K562 (cell line): Measurements from ENCODE around the gene FAM187B. TPM values are rescaled to one million over a fixed set of nuclear protein-coding genes. Genes with fewer than 3 reads are reported as not detected.
A peak's percentile ranks its signal among the peaks of the same experiment; 100 is the strongest.

Source experiments
- ATAC-seq: fragments of 200-7000 bp; cut with Tn5 transposase; 3 replicates; pipeline ENCODE4 v1.9.1; 2020; ENCODE audit warnings: moderate library complexity
- BruUV-seq: library from RNA; stranded (reverse); fragments of 400-500 nt; replicated peaks from 2 replicates; lab custom pipeline; 2021; lab: Mats Ljungman, UMichigan
- CTCF ChIA-PET: fragments of 300-600 bp; formaldehyde crosslinking; extraction: SDS; loops from one replicate; lab custom pipeline; 2021; ENCODE audit warnings: low intra/inter-chr PET ratio; lab: Yijun Ruan, JAX
- POLR2A ChIA-PET: fragments of 300-600, 350-650 bp; sonication (Branson Sonifier 250); formaldehyde crosslinking; extraction: SDS; loops from one replicate; lab custom pipeline; 2021; ENCODE audit warnings: antibody characterized with exemption, inconsistent platforms; lab: Yijun Ruan, JAX
- DNase-seq, 4 experiments: peaks; one replicate each; pipeline versions ENCODE4 v3.0.0 to v3.0.0-alpha.2; 2011 to 2018; ENCODE audit warnings: low spot score in 3 of 4, mixed read lengths in 3 of 4; ENCODE audit errors: extremely low read depth in 1 of 4
- FAIRE-seq: peaks from 2 replicates; lab custom pipeline; 2011; peaks lifted over from hg19 to GRCh38; lab: Jason Lieb, UNC
- H2AFZ ChIP-seq: 2 replicates; pipeline ENCODE4 v1.6.0; 2011; ENCODE audit warnings: low read depth, low read length, control low read depth, inconsistent platforms
- H3K27ac ChIP-seq: fragments of 200-600 bp; 3 replicates; pipeline ENCODE4 v1.8.0; 2011; ENCODE audit warnings: low read depth, mild to moderate bottlenecking, control low read depth, inconsistent platforms, low read length, moderate library complexity, mixed read lengths; ENCODE audit errors: extremely low read depth
- H3K27me3 ChIP-seq, 2 experiments: fragments of 300-600 bp in 1 of 2; 2 replicates in 1 of 2; 3 replicates in 1 of 2; pipeline versions ENCODE4 v1.6.0 to v1.8.0; 2011; ENCODE audit warnings: inconsistent platforms in 2 of 2, low read length in 2 of 2, mild to moderate bottlenecking in 1 of 2, mixed read lengths in 1 of 2, moderate library complexity in 1 of 2; ENCODE audit not compliant: control insufficient read depth in 2 of 2, insufficient read depth in 2 of 2
- H3K36me3 ChIP-seq: fragments of 300-600 bp; 3 replicates; pipeline ENCODE4 v1.8.0; 2011; ENCODE audit warnings: mild to moderate bottlenecking, low read length, inconsistent platforms; ENCODE audit not compliant: control insufficient read depth, insufficient read depth
- H3K4me1 ChIP-seq, 2 experiments: fragments of 200-600 bp in 1 of 2; replicated peaks in 1 of 2; 2 replicates in 1 of 2; 3 replicates in 1 of 2; pipeline versions ENCODE4 v1.5.1 to v1.8.0; 2011; ENCODE audit warnings: inconsistent platforms in 2 of 2, low read length in 2 of 2, mild to moderate bottlenecking in 1 of 2, mixed read lengths in 1 of 2, moderate library complexity in 1 of 2; ENCODE audit not compliant: control insufficient read depth in 2 of 2, insufficient read depth in 2 of 2
- H3K4me2 ChIP-seq: 2 replicates; pipeline ENCODE4 v1.6.1; 2011; ENCODE audit warnings: low read length, control low read depth, inconsistent platforms, mixed read lengths; ENCODE audit not compliant: insufficient read depth
- H3K4me3 ChIP-seq: fragments of 200-600 bp; sonication (generic), shearing (Covaris generic); 2 replicates; pipeline ENCODE4 v1.5.1; 2016; ENCODE audit warnings: control low read depth, inconsistent platforms
- H3K79me2 ChIP-seq: fragments of 200-600 bp; 3 replicates; pipeline ENCODE4 v1.8.0; 2011; ENCODE audit warnings: low read length, inconsistent platforms; ENCODE audit not compliant: control insufficient read depth, insufficient read depth
- H3K9ac ChIP-seq, 2 experiments: 2 replicates each; pipeline versions ENCODE4 v1.6.0 to v1.6.1; 2011; ENCODE audit warnings: low read depth in 2 of 2, low read length in 2 of 2, control low read depth in 1 of 2, inconsistent platforms in 1 of 2, mild to moderate bottlenecking in 1 of 2, mixed read lengths in 1 of 2; ENCODE audit not compliant: insufficient read depth in 1 of 2
- H3K9me1 ChIP-seq: one replicate; pipeline ENCODE4 v1.6.0; 2011; ENCODE audit warnings: inconsistent platforms, mild to moderate bottlenecking, low read length, moderate library complexity; ENCODE audit not compliant: control insufficient read depth, insufficient read depth
- H3K9me3 ChIP-seq: replicated peaks from 2 replicates; pipeline ENCODE4 v1.5.1; 2011; ENCODE audit warnings: low read depth, low read length, inconsistent platforms; ENCODE audit not compliant: control insufficient read depth, insufficient read depth
- H4K20me1 ChIP-seq: replicated peaks from 2 replicates; pipeline ENCODE4 v1.6.1; 2011; ENCODE audit warnings: low read length, inconsistent platforms, mixed read lengths; ENCODE audit not compliant: control insufficient read depth, insufficient read depth
- CREB1 ChIP-seq, 2 experiments: sonication (generic) in 1 of 2; formaldehyde crosslinking in 1 of 2; IDR thresholded peaks; 2 replicates each; pipeline versions ENCODE4 v1.6.1 to v1.8.0; 2012 to 2022; ENCODE audit warnings: inconsistent platforms in 1 of 2, mild to moderate bottlenecking in 1 of 2, missing genetic modification reagents in 1 of 2, moderate library complexity in 1 of 2
- CTBP1 ChIP-seq: fragments of 450-650 bp; IDR thresholded peaks from 2 replicates; pipeline ENCODE4 v1.6.1; 2016; ENCODE audit warnings: borderline replicate concordance
- FOXP4 ChIP-seq: sonication (generic); formaldehyde crosslinking; IDR thresholded peaks from 2 replicates; pipeline ENCODE4 v1.8.0; 2022; ENCODE audit warnings: mild to moderate bottlenecking, missing genetic modification reagents, borderline replicate concordance
- ILF3 ChIP-seq: fragments of 450-650 bp; IDR thresholded peaks from 2 replicates; pipeline ENCODE4 v1.6.1; 2018; ENCODE audit warnings: antibody characterized with exemption, mild to moderate bottlenecking, moderate library complexity, borderline replicate concordance
- MLLT1 ChIP-seq, 2 experiments: fragments of 450-650 bp; IDR thresholded peaks; 2 replicates each; pipeline ENCODE4 v1.6.1; 2016
- MYC ChIP-seq, 2 experiments: fragments of 250-450 bp in 1 of 2; sonication (Bioruptor Pico) in 1 of 2; IDR thresholded peaks; 2 replicates each; pipeline versions ENCODE4 v1.5.1 to v1.6.1; 2012 to 2021; ENCODE audit warnings: low read depth in 2 of 2, borderline replicate concordance in 1 of 2, improper control_type of control experiment in 1 of 2, low read length in 1 of 2, mild to moderate bottlenecking in 1 of 2, moderate library complexity in 1 of 2
- NCOR1 ChIP-seq: fragments of 450-650 bp; IDR thresholded peaks from 2 replicates; pipeline ENCODE4 v1.6.1; 2016; ENCODE audit warnings: mild to moderate bottlenecking, moderate library complexity
- NR2C1 ChIP-seq, 2 experiments: fragments of 450-650 bp; IDR thresholded peaks; 2 replicates each; pipeline ENCODE4 v1.6.1; 2017; ENCODE audit warnings: mild to moderate bottlenecking in 2 of 2, antibody characterized with exemption in 1 of 2, inconsistent platforms in 1 of 2, missing compliant biosample characterization in 1 of 2, missing genetic modification characterization in 1 of 2
- PTRF ChIP-seq: fragments of 450-650 bp; IDR thresholded peaks from 2 replicates; pipeline ENCODE4 v1.6.1; 2016; ENCODE audit warnings: mild to moderate bottlenecking, missing genetic modification characterization, missing compliant biosample characterization
- RNF219 ChIP-seq: fragments of 250-450 bp; sonication (Bioruptor Pico); IDR thresholded peaks from 2 replicates; pipeline ENCODE4 v1.5.0; 2022; ENCODE audit warnings: mild to moderate bottlenecking
- RUNX1 ChIP-seq: sonication (generic); IDR thresholded peaks from 2 replicates; pipeline ENCODE4 v1.6.1; 2016; ENCODE audit warnings: antibody characterized with exemption, low read depth
- SP1 ChIP-seq: sonication (generic); formaldehyde crosslinking; IDR thresholded peaks from 2 replicates; pipeline ENCODE4 v1.8.1; 2022; ENCODE audit warnings: mild to moderate bottlenecking, missing genetic modification reagents
- SUPT5H ChIP-seq: fragments of 450-650 bp; IDR thresholded peaks from 2 replicates; pipeline ENCODE4 v1.6.1; 2016
- ZKSCAN3 ChIP-seq: fragments of 250-450 bp; sonication (Bioruptor Pico); IDR thresholded peaks from 2 replicates; pipeline ENCODE4 v1.4.0; 2020
- WGBS: fragments of 100-300 bp; shearing (Covaris generic); methylation state at CpG from one replicate; pipeline ENCODE4 v1.1.6; 2016; ENCODE audit warnings: low coverage, mixed read lengths; ENCODE audit not compliant: insufficient coverage; ENCODE audit errors: missing lambda C conversion rate; 5-methylcytosine and 5-hydroxymethylcytosine counted together
- in situ Hi-C: fragments of 300-500 bp; cut with MboI; formaldehyde crosslinking; loops from 4 replicates; pipeline ENCODE4 v1.15.0; 2018; ENCODE audit warnings: inconsistent platforms, mixed read lengths
- intact Hi-C: fragments of 100-400 bp; cut with micrococcal nuclease; formaldehyde crosslinking; loops from 2 replicates; pipeline ENCODE4 v1.14.2; 2022
- polyA plus RNA-seq, 8 experiments: library from polyadenylated mRNA; depleted of rRNA in 4 of 8; stranded (reverse) in 5 of 8; unstranded in 3 of 8; fragments of >200 nt; fragmentation: Nextera tagmentation in 2 of 8; fragmentation: Illumina TruSeq in 1 of 8; extraction: Ambion mirVana in 2 of 8; extraction: Trizol in 1 of 8; gene quantifications; 2 replicates each; pipeline versions ENCODE4 v1.2.1 to v1.2.3, GENCODE V29; 2011 to 2014; ENCODE audit warnings: inconsistent platforms in 1 of 8, missing spikeins in 1 of 8
- total RNA-seq, 7 experiments: library from RNA; depleted of rRNA in 6 of 7; stranded (reverse); fragments of >200 nt in 6 of 7; fragmentation: Illumina TruSeq in 2 of 7; extraction: Trizol in 2 of 7; gene quantifications; 2 replicates each; pipeline versions ENCODE4 v1.2.1 to v1.2.3, GENCODE V29; 2011 to 2021; ENCODE audit warnings: low replicate concordance in 1 of 7

Gene FAM187B
- total and polyA plus RNA-seq, 9 of the 15 experiments (the other 6 are each of a cell fraction or from before 2014, with no cell fraction given): 0.04 to 0.09 TPM; not detected in 7

- H3K9me3 ChIP-seq: peaks cover 33% of the 10 kb centered on the region
- H3K36me3 ChIP-seq: no peaks in the 10 kb centered on the region
- in situ Hi-C loops (no loop called here), intact Hi-C loops (loop anchor here (2.0 kb wide), 1 partner anchor 28 kb away; the partner anchor contains the start of gene LSR)
- peak overlapping the region; percentile 64 for H2AFZ ChIP-seq
- peak overlapping the region in 1 of 2 experiments; percentile 24; a peak in 1 of 4 replicates for H3K9ac ChIP-seq
- no peaks in the 10 kb centered on the region for H3K79me2 ChIP-seq
- FAIRE-seq: peak; percentile 95
- peak; percentile 53 to 85 (median 68) for DNase-seq
- peak overlapping the region; percentile 71 for H3K27ac ChIP-seq
- no TSS peak for BruUV-seq
- no peaks in the 10 kb centered on the region for H4K20me1 ChIP-seq
- peak; percentile 72 for ATAC-seq
- WGBS: 2% methylated on average over 3 of the region's 3 CpGs
- CTCF ChIA-PET: no interaction called here
- no peak overlapping the region for H3K4me3 ChIP-seq
- H3K4me1 ChIP-seq: peaks cover 18 to 23% of the 10 kb centered on the region in 2 experiments
- H3K4me2 ChIP-seq: peak overlapping the region; percentile 49
- POLR2A ChIA-PET: interaction anchor here (0.5 to 1.2 kb wide), 4 partner anchors 10 to 157 kb away, joined by 3 to 4 read pairs (median 4); no protein-coding TSS in a partner anchor
- H3K27me3 ChIP-seq: no peaks in the 10 kb centered on the region
- H3K9me1 ChIP-seq: no peaks in the 10 kb centered on the region
- TF ChIP-seq ILF3 (no peak), SUPT5H (no peak), RNF219 (CRISPR knock-in tag) (no peak), RUNX1 (no peak; the same call in 1 of the 2 replicates), NR2C1 (IDR thresholded peaks at IDR 0.05) (no peak), NR2C1 (tag; IDR thresholded peaks at IDR 0.05) (peak; percentile 61), SP1 (CRISPR knock-in tag) (peak; percentile 63), PTRF (tag) (peak; percentile 57; the same call in 1 of the 2 replicates), CTBP1 (peak; percentile 86), FOXP4 (CRISPR knock-in tag) (no peak), ZKSCAN3 (CRISPR knock-in tag) (no peak), MYC (IDR thresholded peaks at IDR 0.05; ENCODE audit: low read depth, low read length) (peak; percentile 47; the same call in 1 of the 2 replicates), MYC (CRISPR knock-in tag; IDR thresholded peaks at IDR 0.05; ENCODE audit: borderline replicate concordance, low read depth) (0 out of 2 replicates have a peak, but pooled peaks have one; percentile 13), MLLT1 (IDR thresholded peaks at IDR 0.05) (peak; percentile 16 to 56; a peak in 1 of 4 replicates), NCOR1 (peak; percentile 96), CREB1 (IDR thresholded peaks at IDR 0.05) (peak; percentile 71; the same call in 1 of the 2 replicates), CREB1 (CRISPR knock-in tag; IDR thresholded peaks at IDR 0.05) (no peak)
These were observed 8.1 kb downstream of the FAM187B start for GRCh38 chr19:35220315-35220921.
